C4-2B (cell line): Measurements from ENCODE around the gene TNFRSF18.

ENCODE experiments used
- CTCF ChIP-seq: fragments of 450-650 bp; conservative IDR thresholded peaks from 2 replicates; pipeline ENCODE4 v1.5.1; 2017; ENCODE audit warnings: mild to moderate bottlenecking
- ZFX ChIP-seq: fragments of 450-650 bp; IDR thresholded peaks from 2 replicates; pipeline ENCODE4 v1.6.1; 2017

- TF ChIP-seq CTCF (no peak), ZFX (no peak)
Measured at GRCh38 chr1:1213345-1214265, 7.2 kb upstream of the TNFRSF18 start, which contains the start of gene TNFRSF4.
